H9 (cell line): ENCODE measurements around the gene ARHGAP15. TPM values are rescaled to one million over a fixed set of nuclear protein-coding genes. Genes with fewer than 3 reads are reported as not detected.

Experiments
- DNase-seq: peaks from one replicate; pipeline ENCODE4 v3.0.0-alpha.2; 2017
- H2AFZ ChIP-seq: one replicate; pipeline ENCODE4 v1.6.1; 2013; ENCODE audit warnings: mild to moderate bottlenecking, low read length, control low read depth, moderate library complexity
- H2AK5ac ChIP-seq: 2 replicates; pipeline ENCODE4 v1.6.1; 2013; ENCODE audit warnings: low read length, control low read depth, mixed read lengths; ENCODE audit not compliant: insufficient read length
- H2BK120ac ChIP-seq: one replicate; pipeline ENCODE4 v1.6.1; 2013; ENCODE audit warnings: low read depth, mild to moderate bottlenecking, low read length, control low read depth, inconsistent platforms; ENCODE audit not compliant: poor library complexity, severe bottlenecking
- H2BK12ac ChIP-seq: 2 replicates; pipeline ENCODE4 v1.6.1; 2013; ENCODE audit warnings: low read length, control low read depth, mixed read lengths, low read depth; ENCODE audit not compliant: insufficient read length
- H2BK15ac ChIP-seq: 2 replicates; pipeline ENCODE4 v1.6.1; 2013; ENCODE audit warnings: low read depth, low read length, control low read depth
- H2BK20ac ChIP-seq: one replicate; pipeline ENCODE4 v1.6.1; 2013; ENCODE audit warnings: low read depth, mild to moderate bottlenecking, low read length, control low read depth, inconsistent platforms; ENCODE audit not compliant: poor library complexity, severe bottlenecking
- H2BK5ac ChIP-seq: 2 replicates; pipeline ENCODE4 v1.6.1; 2013; ENCODE audit warnings: low read length, control low read depth, mixed read lengths; ENCODE audit not compliant: insufficient read length
- H3K14ac ChIP-seq: 2 replicates; pipeline ENCODE4 v1.6.1; 2013; ENCODE audit warnings: low read length, control low read depth; ENCODE audit not compliant: insufficient read depth
- H3K18ac ChIP-seq: 2 replicates; pipeline ENCODE4 v1.6.1; 2013; ENCODE audit warnings: low read depth, mild to moderate bottlenecking, mixed read lengths, low read length, control low read depth; ENCODE audit not compliant: insufficient read length
- H3K23ac ChIP-seq: 2 replicates; pipeline ENCODE4 v1.6.1; 2013; ENCODE audit warnings: low read length, control low read depth, mixed read lengths, low read depth; ENCODE audit not compliant: insufficient read length
- H3K23me2 ChIP-seq: 2 replicates; pipeline ENCODE4 v1.6.1; 2013; ENCODE audit warnings: low read depth, mild to moderate bottlenecking, mixed read lengths, low read length, control low read depth; ENCODE audit not compliant: insufficient read length, poor library complexity, severe bottlenecking
- H3K27ac ChIP-seq: 2 replicates; pipeline ENCODE4 v1.5.1; 2013; ENCODE audit warnings: low read length, control low read depth, mixed read lengths, low read depth; ENCODE audit not compliant: insufficient read length
- H3K27me3 ChIP-seq: 2 replicates; pipeline ENCODE4 v1.6.1; 2013; ENCODE audit warnings: low read length, control low read depth, inconsistent platforms; ENCODE audit not compliant: insufficient read depth
- H3K4ac ChIP-seq: 2 replicates; pipeline ENCODE4 v1.6.1; 2013; ENCODE audit warnings: low read depth, mild to moderate bottlenecking, control low read depth, inconsistent platforms, low read length, moderate library complexity
- H3K4me1 ChIP-seq: 2 replicates; pipeline ENCODE4 v1.6.1; 2013; ENCODE audit warnings: low read length, control low read depth, inconsistent platforms; ENCODE audit not compliant: insufficient read depth
- H3K4me2 ChIP-seq: 2 replicates; pipeline ENCODE4 v1.6.1; 2013; ENCODE audit warnings: low read length, control low read depth, mixed read lengths; ENCODE audit not compliant: insufficient read length, insufficient read depth
- H3K56ac ChIP-seq: 2 replicates; pipeline ENCODE4 v1.6.1; 2013; ENCODE audit warnings: low read depth, mild to moderate bottlenecking, mixed read lengths, low read length, control low read depth; ENCODE audit not compliant: insufficient read length
- H3K79me1 ChIP-seq: 2 replicates; pipeline ENCODE4 v1.6.1; 2013; ENCODE audit warnings: low read depth, mild to moderate bottlenecking, moderate library complexity, low read length, control low read depth, inconsistent platforms; ENCODE audit not compliant: insufficient read depth, poor library complexity, severe bottlenecking
- H3K79me2 ChIP-seq: 2 replicates; pipeline ENCODE4 v1.6.1; 2013; ENCODE audit warnings: low read length, control low read depth, inconsistent platforms; ENCODE audit not compliant: insufficient read depth
- H3K9ac ChIP-seq: 2 replicates; pipeline ENCODE4 v1.6.1; 2013; ENCODE audit warnings: low read length, control low read depth, mixed read lengths; ENCODE audit not compliant: insufficient read length; ENCODE audit errors: extremely low read depth
- H3K9me3 ChIP-seq: one replicate; pipeline ENCODE4 v1.6.1; 2013; ENCODE audit warnings: low read depth, low read length, inconsistent platforms; ENCODE audit not compliant: control insufficient read depth
- H3T11ph ChIP-seq: one replicate; pipeline ENCODE4 v1.6.1; 2013; ENCODE audit warnings: mild to moderate bottlenecking, low read length, control low read depth, inconsistent platforms
- H4K20me1 ChIP-seq: one replicate; pipeline ENCODE4 v1.6.1; 2013; ENCODE audit not compliant: control insufficient read depth, insufficient read length, insufficient read depth
- H4K5ac ChIP-seq: 2 replicates; pipeline ENCODE4 v1.6.1; 2013; ENCODE audit warnings: low read depth, mild to moderate bottlenecking, mixed read lengths, low read length, control low read depth; ENCODE audit not compliant: insufficient read length
- H4K8ac ChIP-seq: replicated peaks from 2 replicates; pipeline ENCODE4 v1.6.1; 2013; ENCODE audit warnings: low read length, control low read depth, mixed read lengths, low read depth; ENCODE audit not compliant: insufficient read length
- H4K91ac ChIP-seq: 2 replicates; pipeline ENCODE4 v1.6.1; 2013; ENCODE audit warnings: low read depth, mild to moderate bottlenecking, moderate library complexity, mixed read lengths, low read length, control low read depth; ENCODE audit not compliant: insufficient read length
- H3K27ac Mint-ChIP-seq, 3 experiments: 2 replicates in 2 of 3; 3 replicates in 1 of 3; pipeline ENCODE4 v1.8.0; 2020 to 2021; ENCODE audit warnings: mixed read lengths in 3 of 3, mild to moderate bottlenecking in 1 of 3, moderate library complexity in 1 of 3
- H3K27me3 Mint-ChIP-seq: 2 replicates; pipeline ENCODE4 v1.8.0; 2021; ENCODE audit warnings: low read depth, mild to moderate bottlenecking, moderate library complexity, mixed read lengths
- H3K36me3 Mint-ChIP-seq, 3 experiments: 2 replicates in 2 of 3; 3 replicates in 1 of 3; pipeline ENCODE4 v1.8.0; 2020 to 2021; ENCODE audit warnings: low read depth in 3 of 3, mixed read lengths in 3 of 3; ENCODE audit not compliant: insufficient read depth in 1 of 3
- H3K4me1 Mint-ChIP-seq, 2 experiments: 2 replicates each; pipeline ENCODE4 v1.8.0; 2020; ENCODE audit warnings: mixed read lengths in 2 of 2
- H3K4me3 Mint-ChIP-seq, 2 experiments: 2 replicates in 1 of 2; 3 replicates in 1 of 2; pipeline ENCODE4 v1.8.0; 2020 to 2021; ENCODE audit warnings: mild to moderate bottlenecking in 2 of 2, mixed read lengths in 2 of 2, moderate library complexity in 1 of 2
- H3K9me3 Mint-ChIP-seq, 2 experiments: 2 replicates in 1 of 2; 3 replicates in 1 of 2; pipeline ENCODE4 v1.8.0; 2020; ENCODE audit warnings: mild to moderate bottlenecking in 2 of 2, mixed read lengths in 2 of 2, moderate library complexity in 1 of 2
- WGBS: extraction: QIAGEN DNeasy Blood & Tissue Kit; methylation state at CpG from one replicate; pipeline ENCODE4 v1.1.7; 2013; ENCODE audit warnings: missing lambda C conversion rate, low lambda C conversion rate, mixed read lengths; ENCODE audit not compliant: insufficient read length; ENCODE audit errors: extremely low coverage; 5-methylcytosine and 5-hydroxymethylcytosine counted together
- total RNA-seq: library from RNA; stranded (reverse); gene quantifications from 2 replicates; pipeline ENCODE4 v1.2.1, GENCODE V29; 2021
- TF ChIP-seq, protein P1 (sequence below): fragments of 200-600 bp; sonication (generic); conservative IDR thresholded peaks from 3 replicates; pipeline ENCODE4 v1.8.0; 2021; ENCODE audit warnings: antibody characterized with exemption, mild to moderate bottlenecking

The ARHGAP15 gene
- total RNA-seq, 1 experiment from 2014 or later = not detected

DNA sequence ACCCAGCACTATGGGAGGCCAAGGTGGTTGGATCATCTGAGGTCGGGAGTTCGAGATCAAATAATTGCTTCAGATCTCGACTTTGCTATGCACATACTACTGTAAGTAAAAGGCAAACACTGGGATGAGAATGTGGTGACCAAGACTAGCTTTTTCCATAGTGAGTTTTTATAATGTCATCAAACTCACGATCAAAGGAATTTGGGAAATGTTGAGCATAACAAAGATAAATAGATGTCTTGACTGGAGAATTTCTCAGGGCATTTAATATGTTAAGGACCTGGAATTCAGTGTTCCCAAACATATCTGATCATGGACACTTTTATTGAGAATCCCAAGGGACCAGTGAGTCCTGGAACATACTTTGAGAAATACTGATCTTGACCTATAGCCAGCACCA, 205.6 kb downstream of the ARHGAP15 start:
- Histone ChIP-seq H4K91ac (no peak overlapping the region), H3K56ac (no peak overlapping the region), H3K27ac (no peak overlapping the region), H2BK5ac (no peak overlapping the region), H3K14ac (no peak overlapping the region), H2BK20ac (no peak overlapping the region), H3T11ph (no peak overlapping the region), H3K9ac (no peak overlapping the region), H4K20me1 (no peaks in the 10 kb centered on the region), H3K9me3 (no peaks in the 10 kb centered on the region), H3K4ac (no peak overlapping the region), H3K27me3 (no peaks in the 10 kb centered on the region), H3K79me2 (no peaks in the 10 kb centered on the region), H3K4me2 (no peak overlapping the region), H4K8ac (no peak overlapping the region), H2BK12ac (no peak overlapping the region), H3K4me1 (no peaks in the 10 kb centered on the region), H3K79me1 (no peaks in the 10 kb centered on the region), H4K5ac (no peak overlapping the region), H3K23ac (no peak overlapping the region), H2AK5ac (no peak overlapping the region), H2BK120ac (no peak overlapping the region), H3K18ac (no peak overlapping the region), H2BK15ac (no peak overlapping the region), H3K23me2 (no peaks in the 10 kb centered on the region), H2AFZ (no peak overlapping the region)
- Mint-ChIP-seq H3K27ac (peak overlapping the region in 1 of 3 experiments; percentile 65; a peak in 1 of 7 replicates), H3K9me3 (no peaks in the 10 kb centered on the region), H3K4me3 (no peak overlapping the region), H3K36me3 (no peaks in the 10 kb centered on the region), H3K4me1 (no peaks in the 10 kb centered on the region), H3K27me3 (no peaks in the 10 kb centered on the region)
- WGBS = no CpG with 5 or more reads among the region's 4 CpGs
- DNase-seq = no peak
- TF ChIP-seq, protein P1, sequence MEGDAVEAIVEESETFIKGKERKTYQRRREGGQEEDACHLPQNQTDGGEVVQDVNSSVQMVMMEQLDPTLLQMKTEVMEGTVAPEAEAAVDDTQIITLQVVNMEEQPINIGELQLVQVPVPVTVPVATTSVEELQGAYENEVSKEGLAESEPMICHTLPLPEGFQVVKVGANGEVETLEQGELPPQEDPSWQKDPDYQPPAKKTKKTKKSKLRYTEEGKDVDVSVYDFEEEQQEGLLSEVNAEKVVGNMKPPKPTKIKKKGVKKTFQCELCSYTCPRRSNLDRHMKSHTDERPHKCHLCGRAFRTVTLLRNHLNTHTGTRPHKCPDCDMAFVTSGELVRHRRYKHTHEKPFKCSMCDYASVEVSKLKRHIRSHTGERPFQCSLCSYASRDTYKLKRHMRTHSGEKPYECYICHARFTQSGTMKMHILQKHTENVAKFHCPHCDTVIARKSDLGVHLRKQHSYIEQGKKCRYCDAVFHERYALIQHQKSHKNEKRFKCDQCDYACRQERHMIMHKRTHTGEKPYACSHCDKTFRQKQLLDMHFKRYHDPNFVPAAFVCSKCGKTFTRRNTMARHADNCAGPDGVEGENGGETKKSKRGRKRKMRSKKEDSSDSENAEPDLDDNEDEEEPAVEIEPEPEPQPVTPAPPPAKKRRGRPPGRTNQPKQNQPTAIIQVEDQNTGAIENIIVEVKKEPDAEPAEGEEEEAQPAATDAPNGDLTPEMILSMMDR = no peak
